H9 (cell line): ENCODE data around the gene TBCEL. TPM values are rescaled to one million over a fixed set of nuclear protein-coding genes. Genes with fewer than 3 reads are reported as not detected.

ENCODE experiments used
- DNase-seq: peaks from one replicate; pipeline ENCODE4 v3.0.0-alpha.2; 2017
- H2AFZ ChIP-seq: one replicate; pipeline ENCODE4 v1.6.1; 2013; ENCODE audit warnings: mild to moderate bottlenecking, low read length, control low read depth, moderate library complexity
- H2AK5ac ChIP-seq: 2 replicates; pipeline ENCODE4 v1.6.1; 2013; ENCODE audit warnings: low read length, control low read depth, mixed read lengths; ENCODE audit not compliant: insufficient read length
- H2BK120ac ChIP-seq: one replicate; pipeline ENCODE4 v1.6.1; 2013; ENCODE audit warnings: low read depth, mild to moderate bottlenecking, low read length, control low read depth, inconsistent platforms; ENCODE audit not compliant: poor library complexity, severe bottlenecking
- H2BK12ac ChIP-seq: 2 replicates; pipeline ENCODE4 v1.6.1; 2013; ENCODE audit warnings: low read length, control low read depth, mixed read lengths, low read depth; ENCODE audit not compliant: insufficient read length
- H2BK15ac ChIP-seq: 2 replicates; pipeline ENCODE4 v1.6.1; 2013; ENCODE audit warnings: low read depth, low read length, control low read depth
- H2BK20ac ChIP-seq: one replicate; pipeline ENCODE4 v1.6.1; 2013; ENCODE audit warnings: low read depth, mild to moderate bottlenecking, low read length, control low read depth, inconsistent platforms; ENCODE audit not compliant: poor library complexity, severe bottlenecking
- H2BK5ac ChIP-seq: 2 replicates; pipeline ENCODE4 v1.6.1; 2013; ENCODE audit warnings: low read length, control low read depth, mixed read lengths; ENCODE audit not compliant: insufficient read length
- H3K14ac ChIP-seq: 2 replicates; pipeline ENCODE4 v1.6.1; 2013; ENCODE audit warnings: low read length, control low read depth; ENCODE audit not compliant: insufficient read depth
- H3K18ac ChIP-seq: 2 replicates; pipeline ENCODE4 v1.6.1; 2013; ENCODE audit warnings: low read depth, mild to moderate bottlenecking, mixed read lengths, low read length, control low read depth; ENCODE audit not compliant: insufficient read length
- H3K23ac ChIP-seq: 2 replicates; pipeline ENCODE4 v1.6.1; 2013; ENCODE audit warnings: low read length, control low read depth, mixed read lengths, low read depth; ENCODE audit not compliant: insufficient read length
- H3K23me2 ChIP-seq: 2 replicates; pipeline ENCODE4 v1.6.1; 2013; ENCODE audit warnings: low read depth, mild to moderate bottlenecking, mixed read lengths, low read length, control low read depth; ENCODE audit not compliant: insufficient read length, poor library complexity, severe bottlenecking
- H3K27ac ChIP-seq: 2 replicates; pipeline ENCODE4 v1.5.1; 2013; ENCODE audit warnings: low read length, control low read depth, mixed read lengths, low read depth; ENCODE audit not compliant: insufficient read length
- H3K27me3 ChIP-seq: 2 replicates; pipeline ENCODE4 v1.6.1; 2013; ENCODE audit warnings: low read length, control low read depth, inconsistent platforms; ENCODE audit not compliant: insufficient read depth
- H3K4ac ChIP-seq: 2 replicates; pipeline ENCODE4 v1.6.1; 2013; ENCODE audit warnings: low read depth, mild to moderate bottlenecking, control low read depth, inconsistent platforms, low read length, moderate library complexity
- H3K4me1 ChIP-seq: 2 replicates; pipeline ENCODE4 v1.6.1; 2013; ENCODE audit warnings: low read length, control low read depth, inconsistent platforms; ENCODE audit not compliant: insufficient read depth
- H3K4me2 ChIP-seq: 2 replicates; pipeline ENCODE4 v1.6.1; 2013; ENCODE audit warnings: low read length, control low read depth, mixed read lengths; ENCODE audit not compliant: insufficient read length, insufficient read depth
- H3K56ac ChIP-seq: 2 replicates; pipeline ENCODE4 v1.6.1; 2013; ENCODE audit warnings: low read depth, mild to moderate bottlenecking, mixed read lengths, low read length, control low read depth; ENCODE audit not compliant: insufficient read length
- H3K79me1 ChIP-seq: 2 replicates; pipeline ENCODE4 v1.6.1; 2013; ENCODE audit warnings: low read depth, mild to moderate bottlenecking, moderate library complexity, low read length, control low read depth, inconsistent platforms; ENCODE audit not compliant: insufficient read depth, poor library complexity, severe bottlenecking
- H3K79me2 ChIP-seq: 2 replicates; pipeline ENCODE4 v1.6.1; 2013; ENCODE audit warnings: low read length, control low read depth, inconsistent platforms; ENCODE audit not compliant: insufficient read depth
- H3K9ac ChIP-seq: 2 replicates; pipeline ENCODE4 v1.6.1; 2013; ENCODE audit warnings: low read length, control low read depth, mixed read lengths; ENCODE audit not compliant: insufficient read length; ENCODE audit errors: extremely low read depth
- H3K9me3 ChIP-seq: one replicate; pipeline ENCODE4 v1.6.1; 2013; ENCODE audit warnings: low read depth, low read length, inconsistent platforms; ENCODE audit not compliant: control insufficient read depth
- H3T11ph ChIP-seq: one replicate; pipeline ENCODE4 v1.6.1; 2013; ENCODE audit warnings: mild to moderate bottlenecking, low read length, control low read depth, inconsistent platforms
- H4K20me1 ChIP-seq: one replicate; pipeline ENCODE4 v1.6.1; 2013; ENCODE audit not compliant: control insufficient read depth, insufficient read length, insufficient read depth
- H4K5ac ChIP-seq: 2 replicates; pipeline ENCODE4 v1.6.1; 2013; ENCODE audit warnings: low read depth, mild to moderate bottlenecking, mixed read lengths, low read length, control low read depth; ENCODE audit not compliant: insufficient read length
- H4K8ac ChIP-seq: replicated peaks from 2 replicates; pipeline ENCODE4 v1.6.1; 2013; ENCODE audit warnings: low read length, control low read depth, mixed read lengths, low read depth; ENCODE audit not compliant: insufficient read length
- H4K91ac ChIP-seq: 2 replicates; pipeline ENCODE4 v1.6.1; 2013; ENCODE audit warnings: low read depth, mild to moderate bottlenecking, moderate library complexity, mixed read lengths, low read length, control low read depth; ENCODE audit not compliant: insufficient read length
- H3K27ac Mint-ChIP-seq, 3 experiments: 2 replicates in 2 of 3; 3 replicates in 1 of 3; pipeline ENCODE4 v1.8.0; 2020 to 2021; ENCODE audit warnings: mixed read lengths in 3 of 3, mild to moderate bottlenecking in 1 of 3, moderate library complexity in 1 of 3
- H3K27me3 Mint-ChIP-seq: 2 replicates; pipeline ENCODE4 v1.8.0; 2021; ENCODE audit warnings: low read depth, mild to moderate bottlenecking, moderate library complexity, mixed read lengths
- H3K36me3 Mint-ChIP-seq, 3 experiments: 2 replicates in 2 of 3; 3 replicates in 1 of 3; pipeline ENCODE4 v1.8.0; 2020 to 2021; ENCODE audit warnings: low read depth in 3 of 3, mixed read lengths in 3 of 3; ENCODE audit not compliant: insufficient read depth in 1 of 3
- H3K4me1 Mint-ChIP-seq, 2 experiments: 2 replicates each; pipeline ENCODE4 v1.8.0; 2020; ENCODE audit warnings: mixed read lengths in 2 of 2
- H3K4me3 Mint-ChIP-seq, 2 experiments: 2 replicates in 1 of 2; 3 replicates in 1 of 2; pipeline ENCODE4 v1.8.0; 2020 to 2021; ENCODE audit warnings: mild to moderate bottlenecking in 2 of 2, mixed read lengths in 2 of 2, moderate library complexity in 1 of 2
- H3K9me3 Mint-ChIP-seq, 2 experiments: 2 replicates in 1 of 2; 3 replicates in 1 of 2; pipeline ENCODE4 v1.8.0; 2020; ENCODE audit warnings: mild to moderate bottlenecking in 2 of 2, mixed read lengths in 2 of 2, moderate library complexity in 1 of 2
- total RNA-seq: library from RNA; stranded (reverse); gene quantifications from 2 replicates; pipeline ENCODE4 v1.2.1, GENCODE V29; 2021
- TF ChIP-seq, protein P1 (sequence below): fragments of 200-600 bp; sonication (generic); conservative IDR thresholded peaks from 3 replicates; pipeline ENCODE4 v1.8.0; 2021; ENCODE audit warnings: antibody characterized with exemption, mild to moderate bottlenecking

Gene TBCEL
- total RNA-seq, 1 experiment from 2014 or later, result 17.3 TPM

DNA sequence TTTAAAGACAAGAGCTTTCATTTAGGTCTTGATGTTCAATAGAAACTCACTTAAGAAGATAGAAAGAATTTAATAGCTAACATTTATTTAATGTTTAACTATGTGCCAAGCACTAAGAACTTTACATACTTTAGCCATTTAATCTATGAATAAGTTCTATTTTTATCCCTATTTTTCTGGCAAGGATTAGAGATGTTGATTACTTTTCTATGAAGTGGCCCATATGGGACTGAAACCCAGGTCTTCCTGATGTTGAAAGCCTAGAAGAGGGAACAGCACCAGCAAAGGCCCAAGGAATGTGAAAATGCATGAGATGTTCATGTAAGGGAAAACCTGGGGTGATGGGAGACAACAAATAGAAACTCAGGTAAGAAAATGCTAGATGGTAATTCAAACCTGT, 15.4 kb upstream of the TBCEL start:
- H3K56ac ChIP-seq, result no peak overlapping the region
- no peaks in the 10 kb centered on the region for H3K9me3 ChIP-seq
- H3K18ac ChIP-seq, result no peak overlapping the region
- H3K79me1 ChIP-seq, result no peaks in the 10 kb centered on the region
- H2BK20ac ChIP-seq, result no peak overlapping the region
- H3K79me2 ChIP-seq, result no peaks in the 10 kb centered on the region
- Mint-ChIP-seq H3K27ac (no peak overlapping the region), H3K36me3 (peaks cover 0 to 3% (median 0%) of the 10 kb centered on the region in 3 experiments; a peak in 1 of 7 replicates), H3K27me3 (peaks cover 2% of the 10 kb centered on the region; the same call in 1 of the 2 replicates), H3K9me3 (no peaks in the 10 kb centered on the region; a peak in 2 of 5 replicates), H3K4me1 (peaks cover 18% of the 10 kb centered on the region in 2 experiments), H3K4me3 (no peak overlapping the region)
- no peaks in the 10 kb centered on the region for H3K27me3 ChIP-seq
- TF ChIP-seq, protein P1, sequence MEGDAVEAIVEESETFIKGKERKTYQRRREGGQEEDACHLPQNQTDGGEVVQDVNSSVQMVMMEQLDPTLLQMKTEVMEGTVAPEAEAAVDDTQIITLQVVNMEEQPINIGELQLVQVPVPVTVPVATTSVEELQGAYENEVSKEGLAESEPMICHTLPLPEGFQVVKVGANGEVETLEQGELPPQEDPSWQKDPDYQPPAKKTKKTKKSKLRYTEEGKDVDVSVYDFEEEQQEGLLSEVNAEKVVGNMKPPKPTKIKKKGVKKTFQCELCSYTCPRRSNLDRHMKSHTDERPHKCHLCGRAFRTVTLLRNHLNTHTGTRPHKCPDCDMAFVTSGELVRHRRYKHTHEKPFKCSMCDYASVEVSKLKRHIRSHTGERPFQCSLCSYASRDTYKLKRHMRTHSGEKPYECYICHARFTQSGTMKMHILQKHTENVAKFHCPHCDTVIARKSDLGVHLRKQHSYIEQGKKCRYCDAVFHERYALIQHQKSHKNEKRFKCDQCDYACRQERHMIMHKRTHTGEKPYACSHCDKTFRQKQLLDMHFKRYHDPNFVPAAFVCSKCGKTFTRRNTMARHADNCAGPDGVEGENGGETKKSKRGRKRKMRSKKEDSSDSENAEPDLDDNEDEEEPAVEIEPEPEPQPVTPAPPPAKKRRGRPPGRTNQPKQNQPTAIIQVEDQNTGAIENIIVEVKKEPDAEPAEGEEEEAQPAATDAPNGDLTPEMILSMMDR, result no peak
- no peak overlapping the region for H4K5ac ChIP-seq
- no peaks in the 10 kb centered on the region for H3K23me2 ChIP-seq
- H3K4me2 ChIP-seq, result no peak overlapping the region
- H2BK15ac ChIP-seq, result no peak overlapping the region
- no peak overlapping the region for H3K4ac ChIP-seq
- no peak for DNase-seq
- no peak overlapping the region for H4K8ac ChIP-seq
- H2BK120ac ChIP-seq, result no peak overlapping the region
- no peak overlapping the region for H2BK12ac ChIP-seq
- peaks cover 8% of the 10 kb centered on the region; the same call in 1 of the 2 replicates for H3K4me1 ChIP-seq
- no peak overlapping the region for H2AK5ac ChIP-seq
- no peaks in the 10 kb centered on the region for H4K20me1 ChIP-seq
- H3K14ac ChIP-seq, result no peak overlapping the region
- no peak overlapping the region for H3K23ac ChIP-seq
- no peak overlapping the region for H2BK5ac ChIP-seq
- H4K91ac ChIP-seq, result no peak overlapping the region
- H3K27ac ChIP-seq, result no peak overlapping the region
- H3K9ac ChIP-seq, result no peak overlapping the region
- H3T11ph ChIP-seq, result no peak overlapping the region
- H2AFZ ChIP-seq, result no peak overlapping the region
